Spleen (tissue), 11 donors: ENCODE results near the gene MYLK. TPM values are rescaled to one million over a fixed set of nuclear protein-coding genes. Genes with fewer than 3 reads are reported as not detected.

Experiments
- DNase-seq: peaks from one replicate; pipeline ENCODE4 v3.0.0-alpha.2; 2020
- H3K27ac ChIP-seq, 8 donors: fragments of 200-600 bp; sonication (generic) in 7 of 8; 1 replicate in 4 of 8; 2 replicates in 4 of 8; pipeline versions ENCODE4 v1.5.0 to v1.8.0; 2016 to 2021; ENCODE audit warnings: inconsistent platforms in 4 of 8, mild to moderate bottlenecking in 4 of 8, moderate library complexity in 1 of 8
- H3K27me3 ChIP-seq, 7 donors: fragments of 200-600 bp; sonication (generic) in 6 of 7; replicated peaks in 1 of 7; 1 replicate in 4 of 7; 2 replicates in 3 of 7; pipeline versions ENCODE4 v1.5.0 to v1.8.0; 2016 to 2021; ENCODE audit warnings: inconsistent platforms in 3 of 7, mild to moderate bottlenecking in 1 of 7
- H3K36me3 ChIP-seq, 6 donors: fragments of 200-600 bp; sonication (generic) in 5 of 6; 1 replicate in 4 of 6; 2 replicates in 2 of 6; pipeline versions ENCODE4 v1.5.0 to v1.8.0; 2016 to 2021; ENCODE audit warnings: inconsistent platforms in 2 of 6
- H3K4me1 ChIP-seq, 6 donors: fragments of 200-600 bp; sonication (generic) in 5 of 6; 1 replicate in 3 of 6; 2 replicates in 3 of 6; pipeline versions ENCODE4 v1.5.0 to v1.8.0; 2016 to 2021; ENCODE audit warnings: inconsistent platforms in 3 of 6
- H3K4me3 ChIP-seq, 8 donors: fragments of 200-600 bp; sonication (generic) in 7 of 8; 1 replicate in 4 of 8; 2 replicates in 4 of 8; pipeline versions ENCODE4 v1.5.0 to v1.8.0; 2016 to 2021; ENCODE audit warnings: inconsistent platforms in 4 of 8, mild to moderate bottlenecking in 4 of 8, moderate library complexity in 2 of 8
- H3K9me3 ChIP-seq, 8 donors: fragments of 200-600 bp; sonication (generic) in 7 of 8; 1 replicate in 4 of 8; 2 replicates in 4 of 8; pipeline versions ENCODE4 v1.5.0 to v1.8.0; 2016 to 2021; ENCODE audit warnings: inconsistent platforms in 4 of 8
- POLR2A ChIP-seq, 3 donors: fragments of 450-650 bp; IDR thresholded peaks; one replicate each; pipeline ENCODE4 v1.5.1; 2017; ENCODE audit warnings: antibody characterized with exemption in 3 of 3, mild to moderate bottlenecking in 1 of 3
- POLR2AphosphoS5 ChIP-seq, 3 donors: sonication (generic); formaldehyde crosslinking; IDR thresholded peaks; one replicate each; pipeline ENCODE4 v1.5.1; 2017; ENCODE audit warnings: antibody characterized with exemption in 3 of 3
- WGBS, 5 donors: extraction: QIAGEN DNeasy Blood & Tissue Kit in 3 of 5; methylation state at CpG; one replicate each; pipeline versions ENCODE4 v1.1.5 to v1.1.7; 2013 to 2018; 5-methylcytosine and 5-hydroxymethylcytosine counted together
- intact Hi-C: fragments of 100-400 bp; cut with DNase I; formaldehyde crosslinking; loops from one replicate; pipeline ENCODE4 v1.15.0; 2023; ENCODE audit warnings: low total_unique reads
- polyA plus RNA-seq, 3 donors: library from polyadenylated mRNA; stranded (reverse); fragments of 200-250 nt; gene quantifications; one replicate each; pipeline ENCODE4 v1.2.1, GENCODE V29; 2013
- total RNA-seq, 7 donors: library from RNA; depleted of rRNA in 3 of 7; stranded (reverse); fragments of >200 nt in 3 of 7; fragmentation: NEBNext Ultra II Directional in 4 of 7; extraction: Animal tissue kit (Norgen Biotek cat#: 25700) in 4 of 7; gene quantifications; one replicate each; pipeline versions ENCODE4 v1.1.0 to v1.2.1, GENCODE V29; 2016 to 2021
- TF ChIP-seq, protein P1 (sequence below), 11 experiments: fragments of 200-600 bp in 7 of 11; fragments of 450-650 bp in 4 of 11; sonication (generic) in 4 of 11; IDR thresholded peaks in 8 of 11; conservative IDR thresholded peaks in 3 of 11; 1 replicate in 7 of 11; 2 replicates in 4 of 11; pipeline versions ENCODE4 v1.4.0 to v1.8.0; 2016 to 2021; ENCODE audit warnings: antibody characterized with exemption in 11 of 11, inconsistent platforms in 4 of 11, mild to moderate bottlenecking in 1 of 11
- donor health status: healthy with polysubstance abuse.
- donor health status: DM: no; HTN: no; CAD: no; lungs with moderate emphysema.
- donor health status: DM: no; HTN: no; CAD: no.
- donor health status: Bipolar disorder and iron deficiency.
- donor health status: healthy.
- donor health status: DM: no; HTN: no; CAD: no.
- donor health status: DM: yes; HTN: yes; CAD: no.

The MYLK gene
- total and polyA plus RNA-seq, 10 donors: 11.1 to 343 (median 154) TPM

DNA sequence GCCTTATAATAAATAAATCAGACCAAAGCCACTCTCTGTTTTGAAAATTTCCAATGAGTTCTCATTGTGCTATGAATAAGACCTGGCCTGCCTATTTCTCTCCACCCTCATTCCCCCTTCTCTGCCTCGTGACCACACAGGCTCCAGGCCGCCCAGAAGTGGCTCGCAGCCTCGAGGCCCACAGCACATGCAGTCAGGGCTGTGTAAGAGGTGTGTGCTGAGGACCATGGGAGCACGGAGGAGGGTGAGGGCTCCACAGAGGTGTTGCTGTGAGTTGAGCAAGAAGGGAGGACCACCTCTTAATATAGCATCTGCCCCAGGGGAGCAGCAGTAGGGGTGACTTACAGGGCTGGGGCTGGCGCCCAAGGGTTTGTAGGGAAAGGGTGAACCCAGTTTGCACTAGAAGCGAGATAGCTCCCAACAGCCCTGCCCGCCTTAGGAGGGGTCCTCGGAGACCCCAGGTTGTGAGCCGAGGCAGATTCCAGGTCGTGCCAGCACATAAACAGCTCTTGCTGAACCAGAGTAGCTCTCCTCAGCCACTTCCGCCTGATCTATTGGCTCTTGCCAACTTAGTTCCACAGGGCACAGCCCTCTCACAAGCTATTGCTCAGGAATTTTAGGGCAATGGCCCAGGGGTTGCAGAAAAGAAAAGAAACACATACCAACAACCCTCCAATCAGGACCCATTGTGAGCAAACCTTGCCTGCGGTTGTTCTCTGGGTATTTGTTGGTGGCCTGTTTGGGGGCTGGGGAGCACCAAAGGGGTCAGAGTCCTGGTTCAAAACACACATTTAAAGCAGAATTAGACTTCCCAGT, 117.7 kb downstream of the MYLK start:
- H3K4me1 ChIP-seq: peaks cover 0 to 5% (median 0%) of the 10 kb centered on the region in 6 donors
- H3K27ac ChIP-seq: no peak overlapping the region
- WGBS, 5 donors: 81 to 93% (median 89%) methylated on average over 13 of the region's 13 CpGs
- intact Hi-C loops: no loop called here
- no peaks in the 10 kb centered on the region for H3K36me3 ChIP-seq
- no peak overlapping the region for H3K4me3 ChIP-seq
- no peak for TF ChIP-seq POLR2AphosphoS5 (IDR thresholded peaks at IDR 0.05)
- TF ChIP-seq, protein P1, sequence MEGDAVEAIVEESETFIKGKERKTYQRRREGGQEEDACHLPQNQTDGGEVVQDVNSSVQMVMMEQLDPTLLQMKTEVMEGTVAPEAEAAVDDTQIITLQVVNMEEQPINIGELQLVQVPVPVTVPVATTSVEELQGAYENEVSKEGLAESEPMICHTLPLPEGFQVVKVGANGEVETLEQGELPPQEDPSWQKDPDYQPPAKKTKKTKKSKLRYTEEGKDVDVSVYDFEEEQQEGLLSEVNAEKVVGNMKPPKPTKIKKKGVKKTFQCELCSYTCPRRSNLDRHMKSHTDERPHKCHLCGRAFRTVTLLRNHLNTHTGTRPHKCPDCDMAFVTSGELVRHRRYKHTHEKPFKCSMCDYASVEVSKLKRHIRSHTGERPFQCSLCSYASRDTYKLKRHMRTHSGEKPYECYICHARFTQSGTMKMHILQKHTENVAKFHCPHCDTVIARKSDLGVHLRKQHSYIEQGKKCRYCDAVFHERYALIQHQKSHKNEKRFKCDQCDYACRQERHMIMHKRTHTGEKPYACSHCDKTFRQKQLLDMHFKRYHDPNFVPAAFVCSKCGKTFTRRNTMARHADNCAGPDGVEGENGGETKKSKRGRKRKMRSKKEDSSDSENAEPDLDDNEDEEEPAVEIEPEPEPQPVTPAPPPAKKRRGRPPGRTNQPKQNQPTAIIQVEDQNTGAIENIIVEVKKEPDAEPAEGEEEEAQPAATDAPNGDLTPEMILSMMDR (IDR thresholded peaks at IDR 0.05 in 8 of 11, conservative IDR thresholded peaks at IDR 0.05 in 3 of 11): no peak
- DNase-seq: no peak
- no peaks in the 10 kb centered on the region for H3K9me3 ChIP-seq
- H3K27me3 ChIP-seq: no peaks in the 10 kb centered on the region

DNA sequence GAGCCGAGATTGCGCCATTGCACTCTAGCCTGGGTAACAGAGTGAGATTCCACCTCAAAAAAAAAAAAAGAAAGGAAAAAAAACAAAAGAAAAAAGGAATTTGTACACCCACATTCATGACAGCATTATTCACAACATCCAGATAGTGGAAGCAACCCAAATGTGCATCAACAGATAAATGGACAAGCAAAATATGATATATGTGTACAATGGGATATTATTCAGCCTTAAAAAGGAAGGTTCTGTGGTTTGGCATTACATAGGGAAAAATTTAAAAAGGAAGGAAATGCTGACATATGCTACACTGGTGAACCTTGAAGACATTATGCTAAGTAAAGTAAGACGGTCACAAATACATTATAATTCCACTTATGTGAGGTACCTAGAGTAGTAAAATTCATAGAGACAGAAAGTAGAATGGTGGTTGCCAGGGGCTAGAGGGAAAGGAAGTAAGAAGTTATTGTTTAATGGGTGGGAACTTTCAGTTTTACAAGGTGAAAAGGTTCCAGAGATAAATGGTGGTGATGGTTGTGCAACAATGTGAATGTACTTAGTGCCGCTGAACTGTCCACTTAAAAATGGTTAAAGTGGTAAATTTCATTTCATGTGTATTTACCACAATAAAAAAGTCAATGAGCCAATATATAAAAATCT, 118.5 kb downstream of the MYLK start:
- TF ChIP-seq POLR2A (IDR thresholded peaks at IDR 0.05) (no peak), POLR2AphosphoS5 (IDR thresholded peaks at IDR 0.05) (no peak)
- TF ChIP-seq, protein P1 (IDR thresholded peaks at IDR 0.05 in 8 of 11, conservative IDR thresholded peaks at IDR 0.05 in 3 of 11): no peak
- WGBS, 5 donors: 58 to 75% (median 67%) methylated on average over 4 of the region's 4 CpGs
- H3K27me3 ChIP-seq: no peaks in the 10 kb centered on the region
- intact Hi-C loops: no loop called here
- H3K27ac ChIP-seq: no peak overlapping the region
- no peaks in the 10 kb centered on the region for H3K36me3 ChIP-seq
- peaks cover 0 to 5% (median 0%) of the 10 kb centered on the region in 6 donors for H3K4me1 ChIP-seq
- H3K4me3 ChIP-seq: no peak overlapping the region
- H3K9me3 ChIP-seq: no peaks in the 10 kb centered on the region
- no peak for DNase-seq

DNA sequence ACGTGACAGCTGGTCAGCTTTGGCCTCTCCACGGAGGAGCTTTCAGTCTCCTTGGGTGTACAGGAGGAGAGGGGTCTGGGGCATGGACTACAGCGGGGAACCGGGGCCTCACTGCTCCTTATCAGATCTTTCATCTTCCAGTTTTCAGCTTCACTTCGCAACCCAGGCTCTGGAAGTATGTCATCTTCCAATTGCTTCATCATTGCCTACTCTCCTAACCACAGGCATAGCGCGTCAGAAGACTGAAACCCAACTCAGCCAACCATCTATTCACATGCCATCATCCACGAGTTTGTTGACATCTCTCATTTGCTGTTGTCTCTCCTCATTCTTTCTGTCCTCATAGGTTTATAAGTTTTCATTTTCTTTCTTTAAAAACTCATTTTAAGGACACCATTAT, 119.5 kb downstream of the MYLK start:
- DNase-seq: no peak
- TF ChIP-seq POLR2AphosphoS5 (IDR thresholded peaks at IDR 0.05) (no peak), POLR2A (IDR thresholded peaks at IDR 0.05) (no peak)
- TF ChIP-seq, protein P1 (IDR thresholded peaks at IDR 0.05 in 8 of 11, conservative IDR thresholded peaks at IDR 0.05 in 3 of 11): no peak
- Histone ChIP-seq H3K27me3 (no peaks in the 10 kb centered on the region), H3K27ac (no peak overlapping the region), H3K4me1 (peaks cover 0 to 5% (median 0%) of the 10 kb centered on the region in 6 donors), H3K36me3 (no peaks in the 10 kb centered on the region), H3K4me3 (no peak overlapping the region), H3K9me3 (no peaks in the 10 kb centered on the region)
- intact Hi-C loops: no loop called here
- WGBS, 5 donors: 58 to 87% (median 80%) methylated on average over 8 of the region's 8 CpGs

DNA sequence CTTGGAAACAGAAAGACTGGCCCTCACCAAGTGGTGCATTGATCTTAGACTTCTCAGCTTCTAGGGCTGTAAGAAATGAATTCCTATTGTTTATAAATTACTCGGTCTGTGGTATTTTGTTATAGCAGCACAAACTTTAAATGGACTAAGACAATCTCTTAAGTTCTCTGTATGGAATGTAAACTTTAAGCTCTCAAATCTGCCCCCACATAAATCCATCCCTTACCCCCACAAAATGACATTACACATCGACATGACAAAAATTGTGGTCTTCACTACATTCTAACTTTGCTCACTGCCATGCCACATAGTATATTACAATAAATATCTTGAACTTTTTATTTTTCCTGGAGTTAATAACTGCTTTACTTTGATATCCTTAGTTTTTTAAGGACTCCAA, 121.3 kb downstream of the MYLK start:
- peaks cover 0 to 15% (median under 1%) of the 10 kb centered on the region in 6 donors for H3K4me1 ChIP-seq
- WGBS, 5 donors: 86 to 97% (median 89%) methylated on average over 2 of the region's 2 CpGs
- TF ChIP-seq, protein P1 (IDR thresholded peaks at IDR 0.05 in 8 of 11, conservative IDR thresholded peaks at IDR 0.05 in 3 of 11): no peak
- TF ChIP-seq POLR2A (IDR thresholded peaks at IDR 0.05) (no peak), POLR2AphosphoS5 (IDR thresholded peaks at IDR 0.05) (no peak)
- H3K4me3 ChIP-seq: no peak overlapping the region
- no peak for DNase-seq
- H3K9me3 ChIP-seq: no peaks in the 10 kb centered on the region
- no peaks in the 10 kb centered on the region for H3K27me3 ChIP-seq
- H3K36me3 ChIP-seq: no peaks in the 10 kb centered on the region
- H3K27ac ChIP-seq: no peak overlapping the region
- intact Hi-C loops: no loop called here
